OCI-LY7 (cell line): ENCODE measurements around the gene TDRD12.

ENCODE experiments used
- EZH2phosphoT487 ChIP-seq: fragments of 200-600 bp; sonication (generic); IDR thresholded peaks from 2 replicates; pipeline ENCODE4 v1.6.1; 2018; ENCODE audit warnings: low read depth, borderline replicate concordance, mild to moderate bottlenecking, mixed run types, antibody characterized with exemption, low read length, moderate library complexity, mixed read lengths
- TF ChIP-seq, protein P1 (sequence below): fragments of 200-600 bp; sonication (generic); conservative IDR thresholded peaks from 2 replicates; pipeline ENCODE4 v1.5.1; 2014; ENCODE audit warnings: mild to moderate bottlenecking, antibody characterized with exemption, low read length, moderate library complexity, mixed read lengths

DNA sequence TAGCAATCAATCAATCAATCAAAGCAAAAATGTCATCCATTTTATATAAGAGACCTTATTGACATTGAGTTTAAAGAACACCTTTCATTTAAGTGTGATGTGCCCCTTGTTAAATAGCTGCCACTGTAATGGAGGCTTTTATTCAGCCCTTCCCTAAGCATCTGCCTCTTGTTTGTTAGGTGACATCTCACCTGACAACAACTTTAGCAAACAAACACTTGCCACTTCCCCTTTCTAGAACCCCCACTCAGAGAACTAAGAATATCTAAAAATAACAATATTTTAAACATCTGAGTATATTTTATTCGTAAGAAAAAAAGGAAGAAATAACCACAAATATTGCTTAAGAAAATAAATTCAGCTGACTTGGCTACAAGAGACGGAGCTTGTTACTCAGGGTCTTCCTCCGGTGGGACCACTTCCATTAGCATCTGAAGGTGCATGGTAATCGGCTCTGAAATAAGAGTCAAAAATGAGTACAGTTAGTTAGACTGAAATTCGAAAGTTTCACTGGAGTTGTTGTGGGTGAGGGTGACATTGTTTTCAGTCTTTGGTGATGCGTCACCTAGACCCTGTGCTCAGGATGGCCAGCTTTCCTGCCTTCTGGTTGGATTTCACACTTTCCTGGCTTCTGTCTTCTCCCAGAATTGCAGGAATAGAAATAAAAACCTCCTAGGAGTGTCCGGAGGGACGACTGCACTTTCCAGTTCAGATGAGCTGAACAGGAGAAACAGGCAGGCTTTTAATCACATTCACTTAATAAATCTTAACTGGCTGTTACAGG is 110.9 kb downstream of the TDRD12 start:
- TF ChIP-seq, protein P1, sequence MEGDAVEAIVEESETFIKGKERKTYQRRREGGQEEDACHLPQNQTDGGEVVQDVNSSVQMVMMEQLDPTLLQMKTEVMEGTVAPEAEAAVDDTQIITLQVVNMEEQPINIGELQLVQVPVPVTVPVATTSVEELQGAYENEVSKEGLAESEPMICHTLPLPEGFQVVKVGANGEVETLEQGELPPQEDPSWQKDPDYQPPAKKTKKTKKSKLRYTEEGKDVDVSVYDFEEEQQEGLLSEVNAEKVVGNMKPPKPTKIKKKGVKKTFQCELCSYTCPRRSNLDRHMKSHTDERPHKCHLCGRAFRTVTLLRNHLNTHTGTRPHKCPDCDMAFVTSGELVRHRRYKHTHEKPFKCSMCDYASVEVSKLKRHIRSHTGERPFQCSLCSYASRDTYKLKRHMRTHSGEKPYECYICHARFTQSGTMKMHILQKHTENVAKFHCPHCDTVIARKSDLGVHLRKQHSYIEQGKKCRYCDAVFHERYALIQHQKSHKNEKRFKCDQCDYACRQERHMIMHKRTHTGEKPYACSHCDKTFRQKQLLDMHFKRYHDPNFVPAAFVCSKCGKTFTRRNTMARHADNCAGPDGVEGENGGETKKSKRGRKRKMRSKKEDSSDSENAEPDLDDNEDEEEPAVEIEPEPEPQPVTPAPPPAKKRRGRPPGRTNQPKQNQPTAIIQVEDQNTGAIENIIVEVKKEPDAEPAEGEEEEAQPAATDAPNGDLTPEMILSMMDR, result no peak
- no peak for TF ChIP-seq EZH2phosphoT487
